NCI-H187 (cell line): Measurements from ENCODE around the gene SRP72.

Experiments used
- DNase-seq, 2 experiments: peaks; one replicate each; lab custom pipeline; 2025; lab: John Stamatoyannopoulos, UW

The SRP72 gene

GRCh38 chr4:56550642-56551041 lies 83.2 kb downstream of the SRP72 start:
- no peak for DNase-seq

GRCh38 chr4:56551516-56551915 lies 84.1 kb downstream of the SRP72 start:
- no peak for DNase-seq

- no peak for DNase-seq
Observed at GRCh38 chr4:56552273-56552672, 84.9 kb downstream of the SRP72 start.
